ENCODE results near the gene SNAP25.

GRCh38 chr20:10336959-10337729 lies 118.5 kb downstream of the SNAP25 start:
- no peak for TF ChIP-seq CTCF (IDR thresholded peaks at IDR 0.05)
- TF ChIP-seq POLR2A (IDR thresholded peaks at IDR 0.05; ENCODE audit: low read depth) = no peak

All from esophagus muscularis mucosa (tissue), 3 donors.